ENCODE results near the gene PRR12. TPM values are rescaled to one million over a fixed set of nuclear protein-coding genes. Genes with fewer than 3 reads are reported as not detected.

Gene PRR12
- total and polyA plus RNA-seq, 7 experiments from 2014 or later, result 0.25 to 69.4 (median 51.8) TPM

DNA sequence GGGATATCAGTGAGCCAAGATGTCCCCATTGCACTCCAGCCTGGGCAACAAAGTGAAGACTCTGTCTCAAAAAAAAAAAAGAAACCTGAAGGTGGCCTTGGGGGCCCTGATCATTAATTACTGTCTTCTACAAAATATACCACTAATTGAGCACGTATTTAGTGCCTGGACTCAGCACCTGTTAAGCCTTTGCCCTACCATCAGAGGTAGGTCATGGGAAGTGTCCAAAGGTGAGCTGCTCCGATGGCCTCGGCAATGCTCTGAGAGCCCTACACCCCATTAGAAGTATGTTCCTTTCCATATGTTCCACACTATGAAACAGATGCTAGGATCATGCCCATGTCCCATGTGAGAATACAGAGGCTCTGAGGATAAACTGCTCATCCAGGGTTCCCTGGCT lies 31.5 kb upstream of the PRR12 start:
- H3K9me3 ChIP-seq (ENCODE audit: control insufficient read depth in 2 of 3, low read length in 3 of 3), result no peaks in the 10 kb centered on the region
- H3K36me3 Mint-ChIP-seq, result peaks cover 10 to 60% (median 36%) of the 10 kb centered on the region in 5 donors
- peak overlapping the region; percentile 91 to 99 (median 98) for H3K27ac Mint-ChIP-seq
- peak overlapping the region; percentile 88 for H3K4me3 ChIP-seq (ENCODE audit: low read length)
- peak overlapping the region; percentile 88 for H3K27ac ChIP-seq (ENCODE audit: low read depth, low read length)
- CTCF ChIA-PET, result interaction anchor here (1.1 to 11.3 kb wide), 5 partner anchors 9 to 60 kb away, joined by 3 to 151 read pairs (median 29); no protein-coding TSS in a partner anchor
- H3K4me1 ChIP-seq (ENCODE audit: control insufficient read depth in 2 of 2, insufficient read depth in 2 of 2, low read length in 2 of 2), result peaks cover 63 to 74% of the 10 kb centered on the region in 2 donors
- no peak for DNase-seq
- intact Hi-C loops (cut with micrococcal nuclease), result no loop called here
- H3K4me1 Mint-ChIP-seq, result peaks cover 46 to 76% (median 71%) of the 10 kb centered on the region in 7 donors
- peaks cover 8 to 49% (median 14%) of the 10 kb centered on the region in 3 experiments for H3K36me3 ChIP-seq (ENCODE audit: control insufficient read depth in 2 of 3, insufficient read depth in 3 of 3, low read length in 3 of 3)
- no peaks in the 10 kb centered on the region for H3K27me3 ChIP-seq (ENCODE audit: control insufficient read depth in 2 of 2, insufficient read depth in 2 of 2, low read length in 2 of 2)
- H3K4me3 Mint-ChIP-seq, result peak overlapping the region; percentile 90 to 99 (median 94)
- peaks cover 0 to 2% (median 0%) of the 10 kb centered on the region in 11 donors for H3K9me3 Mint-ChIP-seq
- no peaks in the 10 kb centered on the region for H3K27me3 Mint-ChIP-seq
- POLR2A ChIA-PET, result interaction anchor here (1.1 to 21.0 kb wide), 10 partner anchors 7 to 117 kb away, joined by 3 to 687 read pairs (median 5); partner anchors contain the start of genes PIH1D1 and RRAS
- no peak for ATAC-seq

DNA sequence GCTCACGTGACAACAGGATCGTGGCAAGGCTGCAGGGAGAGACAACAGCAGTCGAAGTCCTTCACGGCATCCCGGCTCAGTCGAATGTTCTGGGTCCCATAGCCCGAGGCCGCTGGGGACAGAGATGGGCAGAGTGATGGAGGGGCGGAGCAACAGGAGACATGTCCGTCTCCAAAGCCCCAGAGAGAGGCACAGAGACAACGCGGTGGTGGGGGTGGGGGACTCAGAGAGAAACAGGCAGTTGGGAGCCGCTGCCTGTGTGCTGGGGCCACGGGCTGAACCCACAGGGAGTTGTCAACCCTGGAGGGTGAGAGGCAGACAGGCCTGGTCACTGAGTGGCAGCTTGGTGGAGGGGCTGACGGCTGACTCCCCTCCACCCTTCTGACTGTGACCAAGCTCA lies 31.1 kb upstream of the PRR12 start:
- H3K4me1 ChIP-seq (ENCODE audit: control insufficient read depth in 2 of 2, insufficient read depth in 2 of 2, low read length in 2 of 2), result peaks cover 63 to 74% of the 10 kb centered on the region in 2 donors
- peak overlapping the region; percentile 90 to 99 (median 94) for H3K4me3 Mint-ChIP-seq
- ChIA-PET POLR2A (interaction anchor here (0.9 to 21.0 kb wide), 9 partner anchors 6 to 116 kb away, joined by 3 to 687 read pairs (median 5); partner anchors contain the start of genes PIH1D1 and RCN3), CTCF (interaction anchor here (1.2 to 11.3 kb wide), 4 partner anchors 10 to 54 kb away, joined by 3 to 151 read pairs (median 62); no protein-coding TSS in a partner anchor)
- intact Hi-C loops (cut with micrococcal nuclease), result loop anchor here (1.0 to 10.0 kb wide), 2 partner anchors 8 to 445 kb away; partner anchors contain the start of genes C19orf73 (in 1 of the 2), LIN7B (in 1 of the 2) and PPFIA3 (in 1 of the 2)
- H3K36me3 ChIP-seq (ENCODE audit: control insufficient read depth in 2 of 3, insufficient read depth in 3 of 3, low read length in 3 of 3), result peaks cover 8 to 49% (median 11%) of the 10 kb centered on the region in 3 experiments
- ATAC-seq, result no peak
- peak overlapping the region; percentile 91 to 99 (median 98) for H3K27ac Mint-ChIP-seq
- H3K9me3 ChIP-seq (ENCODE audit: control insufficient read depth in 2 of 3, low read length in 3 of 3), result no peaks in the 10 kb centered on the region
- H3K36me3 Mint-ChIP-seq, result peaks cover 6 to 60% (median 31%) of the 10 kb centered on the region in 5 donors
- H3K27ac ChIP-seq (ENCODE audit: low read depth, low read length), result peak overlapping the region; percentile 88
- peaks cover 0 to 2% (median 0%) of the 10 kb centered on the region in 11 donors for H3K9me3 Mint-ChIP-seq
- peaks cover 46 to 76% (median 71%) of the 10 kb centered on the region in 7 donors for H3K4me1 Mint-ChIP-seq
- DNase-seq, result peak in 3 of 9 donors; percentile 15 to 35 (median 25)
- H3K27me3 ChIP-seq (ENCODE audit: control insufficient read depth in 2 of 2, insufficient read depth in 2 of 2, low read length in 2 of 2), result no peaks in the 10 kb centered on the region
- peak overlapping the region; percentile 88 for H3K4me3 ChIP-seq (ENCODE audit: low read length)
- H3K27me3 Mint-ChIP-seq, result no peaks in the 10 kb centered on the region

DNA sequence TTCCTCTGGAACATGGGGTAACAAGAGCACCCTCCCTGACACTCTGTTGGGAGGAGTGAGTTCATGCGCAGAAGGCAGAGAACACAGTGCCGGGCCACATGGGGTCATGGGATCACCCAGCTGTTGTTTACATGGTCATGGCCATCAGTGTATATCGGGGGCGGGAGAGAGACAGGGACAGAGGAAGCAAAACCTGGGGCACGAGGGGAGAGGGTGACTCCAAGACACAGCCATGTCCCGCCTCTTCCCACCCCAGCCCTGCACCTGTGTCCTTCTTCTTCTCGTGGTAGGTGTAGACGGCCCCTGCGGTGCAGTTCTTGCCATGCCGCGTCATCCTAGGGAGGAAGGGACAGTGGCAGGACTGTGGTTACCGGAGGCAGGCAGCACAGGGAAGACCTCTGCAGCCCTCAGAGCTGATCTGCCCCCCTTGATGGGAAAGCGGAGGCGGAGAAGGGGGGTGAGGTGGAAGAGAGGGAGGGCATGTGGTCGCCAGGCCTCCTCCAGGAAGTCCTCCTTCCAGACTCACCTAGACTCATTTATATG lies 30.6 kb upstream of the PRR12 start:
- Mint-ChIP-seq H3K27me3 (no peaks in the 10 kb centered on the region), H3K27ac (peak overlapping the region; percentile 91 to 99 (median 98)), H3K36me3 (peaks cover 5 to 59% (median 30%) of the 10 kb centered on the region in 5 donors), H3K9me3 (peaks cover 0 to 2% (median 0%) of the 10 kb centered on the region in 11 donors), H3K4me3 (peak overlapping the region; percentile 90 to 99 (median 94)), H3K4me1 (peaks cover 45 to 76% (median 71%) of the 10 kb centered on the region in 7 donors)
- no peaks in the 10 kb centered on the region for H3K9me3 ChIP-seq (ENCODE audit: control insufficient read depth in 2 of 3, low read length in 3 of 3)
- peak overlapping the region; percentile 88 for H3K27ac ChIP-seq (ENCODE audit: low read depth, low read length)
- ChIA-PET CTCF (interaction anchor here (1.1 to 11.3 kb wide), 7 partner anchors 10 to 87 kb away, joined by 3 to 151 read pairs (median 5); partner anchors contain the start of gene FLT3LG), POLR2A (interaction anchor here (0.7 to 21.0 kb wide), 10 partner anchors 6 to 116 kb away, joined by 3 to 687 read pairs (median 4); partner anchors contain the start of genes FCGRT, PIH1D1 and RCN3)
- DNase-seq (peak in 6 of 9 donors; percentile 48 to 57 (median 51)), ATAC-seq (no peak)
- H3K4me3 ChIP-seq (ENCODE audit: low read length), result peak overlapping the region; percentile 88
- intact Hi-C loops (cut with micrococcal nuclease), result loop anchor here (1.0 to 10.0 kb wide), 2 partner anchors 8 to 446 kb away; partner anchors contain the start of genes C19orf73 (in 1 of the 2), LIN7B (in 1 of the 2) and PPFIA3 (in 1 of the 2)
- peaks cover 7 to 44% (median 8%) of the 10 kb centered on the region in 3 experiments for H3K36me3 ChIP-seq (ENCODE audit: control insufficient read depth in 2 of 3, insufficient read depth in 3 of 3, low read length in 3 of 3)
- H3K27me3 ChIP-seq (ENCODE audit: control insufficient read depth in 2 of 2, insufficient read depth in 2 of 2, low read length in 2 of 2), result no peaks in the 10 kb centered on the region
- H3K4me1 ChIP-seq (ENCODE audit: control insufficient read depth in 2 of 2, insufficient read depth in 2 of 2, low read length in 2 of 2), result peaks cover 63 to 73% of the 10 kb centered on the region in 2 donors

DNA sequence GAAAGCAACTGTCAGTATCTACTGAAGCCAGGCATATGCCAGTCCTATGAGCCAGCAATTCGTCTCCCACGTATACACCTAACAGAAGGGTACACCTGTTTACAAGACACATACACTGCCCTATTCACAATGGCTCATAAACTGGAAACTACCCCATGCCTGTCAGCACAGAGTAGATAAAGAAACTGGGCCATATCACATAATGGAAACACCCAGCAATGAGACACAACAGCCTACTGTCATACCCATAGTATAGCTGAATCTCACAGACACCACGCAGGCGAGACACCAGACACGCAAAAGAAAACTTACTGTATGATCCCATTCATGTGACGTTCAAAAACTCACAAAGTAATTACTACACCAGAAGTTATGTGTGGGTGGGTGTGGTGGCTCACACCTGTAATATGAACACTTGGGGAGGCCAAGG lies 26.4 kb upstream of the PRR12 start:
- Mint-ChIP-seq H3K27me3 (peaks cover 0 to 2% (median 0%) of the 10 kb centered on the region in 5 donors), H3K36me3 (peaks cover 0 to 33% (median 11%) of the 10 kb centered on the region in 5 donors), H3K4me3 (peak overlapping the region; percentile 11 to 90 (median 73)), H3K4me1 (peaks cover 59 to 90% (median 84%) of the 10 kb centered on the region in 7 donors), H3K9me3 (no peaks in the 10 kb centered on the region), H3K27ac (peak overlapping the region; percentile 91 to 99 (median 96))
- ChIA-PET POLR2A (interaction anchor here (0.5 to 21.0 kb wide), 7 partner anchors 13 to 112 kb away, joined by 3 to 687 read pairs (median 9); partner anchors contain the start of genes ALDH16A1, FLT3LG, NOSIP and PIH1D1), CTCF (interaction anchor here (0.6 to 11.3 kb wide), 5 partner anchors 8 to 126 kb away, joined by 3 to 151 read pairs (median 4); no protein-coding TSS in a partner anchor)
- no peaks in the 10 kb centered on the region for H3K27me3 ChIP-seq (ENCODE audit: control insufficient read depth in 2 of 2, insufficient read depth in 2 of 2, low read length in 2 of 2)
- ATAC-seq (peak; percentile 31), DNase-seq (peak in 4 of 9 donors; percentile 41 to 84 (median 60))
- H3K36me3 ChIP-seq (ENCODE audit: control insufficient read depth in 2 of 3, insufficient read depth in 3 of 3, low read length in 3 of 3), result peaks cover 0 to 10% (median 0%) of the 10 kb centered on the region in 3 experiments
- H3K4me1 ChIP-seq (ENCODE audit: control insufficient read depth in 2 of 2, insufficient read depth in 2 of 2, low read length in 2 of 2), result peaks cover 74 to 79% of the 10 kb centered on the region in 2 donors
- H3K27ac ChIP-seq (ENCODE audit: low read depth, low read length), result peak overlapping the region; percentile 88
- intact Hi-C loops (cut with micrococcal nuclease), result loop anchor here in 1 of 2 donors (10.0 kb wide), 1 partner anchor 450 kb away; the partner anchor contains the start of genes C19orf73, LIN7B and PPFIA3
- H3K9me3 ChIP-seq (ENCODE audit: control insufficient read depth in 2 of 3, low read length in 3 of 3), result no peaks in the 10 kb centered on the region
- H3K4me3 ChIP-seq (ENCODE audit: low read length), result peak overlapping the region; percentile 31

DNA sequence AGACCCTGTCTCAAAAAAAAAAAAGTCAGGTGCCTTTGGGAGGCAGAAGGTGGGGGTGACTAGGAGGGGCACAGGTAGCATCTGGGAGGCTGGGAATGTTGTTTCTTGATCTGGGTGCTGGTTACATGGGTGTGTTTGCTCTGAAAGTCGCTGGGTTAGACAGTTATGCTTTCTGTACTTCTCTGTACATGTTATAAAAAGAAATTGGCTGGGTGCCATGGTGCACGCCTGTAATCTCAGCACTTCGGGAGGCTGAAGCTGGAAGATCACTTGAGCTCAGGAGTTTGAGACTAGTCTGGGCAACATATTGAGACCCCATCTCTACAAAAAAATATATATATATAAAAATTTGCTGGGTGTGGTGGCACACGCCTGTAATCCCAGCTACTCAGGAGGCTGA lies 25.7 kb upstream of the PRR12 start:
- peak overlapping the region; percentile 91 to 99 (median 96) for H3K27ac Mint-ChIP-seq
- Histone ChIP-seq H3K27ac (ENCODE audit: low read depth, low read length) (peak overlapping the region; percentile 88), H3K36me3 (ENCODE audit: control insufficient read depth in 2 of 3, insufficient read depth in 3 of 3, low read length in 3 of 3) (peaks cover 0 to 3% (median 0%) of the 10 kb centered on the region in 3 experiments), H3K4me1 (ENCODE audit: control insufficient read depth in 2 of 2, insufficient read depth in 2 of 2, low read length in 2 of 2) (peaks cover 77 to 85% of the 10 kb centered on the region in 2 donors), H3K9me3 (ENCODE audit: control insufficient read depth in 2 of 3, low read length in 3 of 3) (no peaks in the 10 kb centered on the region), H3K4me3 (ENCODE audit: low read length) (peak overlapping the region; percentile 31), H3K27me3 (ENCODE audit: control insufficient read depth in 2 of 2, insufficient read depth in 2 of 2, low read length in 2 of 2) (no peaks in the 10 kb centered on the region)
- ATAC-seq, result no peak
- peak in 5 of 9 donors; percentile 46 to 65 (median 54) for DNase-seq
- POLR2A ChIA-PET, result interaction anchor here (0.8 to 21.0 kb wide), 7 partner anchors 13 to 112 kb away, joined by 3 to 687 read pairs (median 9); partner anchors contain the start of genes ALDH16A1, FLT3LG, NOSIP and PIH1D1
- intact Hi-C loops (cut with micrococcal nuclease), result loop anchor here in 1 of 2 donors (10.0 kb wide), 1 partner anchor 450 kb away; the partner anchor contains the start of genes C19orf73, LIN7B and PPFIA3
- H3K36me3 Mint-ChIP-seq, result peaks cover 0 to 29% (median 5%) of the 10 kb centered on the region in 5 donors
- CTCF ChIA-PET, result interaction anchor here (1.0 to 11.3 kb wide), 3 partner anchors 15 to 66 kb away, joined by 3 to 151 read pairs (median 3); no protein-coding TSS in a partner anchor
- H3K9me3 Mint-ChIP-seq, result no peaks in the 10 kb centered on the region
- peak overlapping the region; percentile 11 to 90 (median 73) for H3K4me3 Mint-ChIP-seq
- H3K4me1 Mint-ChIP-seq, result peaks cover 64 to 90% (median 84%) of the 10 kb centered on the region in 7 donors
- H3K27me3 Mint-ChIP-seq, result peaks cover 0 to 2% (median 0%) of the 10 kb centered on the region in 5 donors

All from naive thymus-derived CD4-positive, alpha-beta T cell (primary cell).